ENCODE results near the gene CCDC177. TPM values are rescaled to one million over a fixed set of nuclear protein-coding genes. Genes with fewer than 3 reads are reported as not detected.

Gene CCDC177
- 0.02 to 0.07 TPM (median 0.06 TPM) in 3 of 5 replicates, not detected in the others for total RNA-seq (2022; extraction: Qiagen RNA extraction; ENCODE audit: low read depth)

DNA sequence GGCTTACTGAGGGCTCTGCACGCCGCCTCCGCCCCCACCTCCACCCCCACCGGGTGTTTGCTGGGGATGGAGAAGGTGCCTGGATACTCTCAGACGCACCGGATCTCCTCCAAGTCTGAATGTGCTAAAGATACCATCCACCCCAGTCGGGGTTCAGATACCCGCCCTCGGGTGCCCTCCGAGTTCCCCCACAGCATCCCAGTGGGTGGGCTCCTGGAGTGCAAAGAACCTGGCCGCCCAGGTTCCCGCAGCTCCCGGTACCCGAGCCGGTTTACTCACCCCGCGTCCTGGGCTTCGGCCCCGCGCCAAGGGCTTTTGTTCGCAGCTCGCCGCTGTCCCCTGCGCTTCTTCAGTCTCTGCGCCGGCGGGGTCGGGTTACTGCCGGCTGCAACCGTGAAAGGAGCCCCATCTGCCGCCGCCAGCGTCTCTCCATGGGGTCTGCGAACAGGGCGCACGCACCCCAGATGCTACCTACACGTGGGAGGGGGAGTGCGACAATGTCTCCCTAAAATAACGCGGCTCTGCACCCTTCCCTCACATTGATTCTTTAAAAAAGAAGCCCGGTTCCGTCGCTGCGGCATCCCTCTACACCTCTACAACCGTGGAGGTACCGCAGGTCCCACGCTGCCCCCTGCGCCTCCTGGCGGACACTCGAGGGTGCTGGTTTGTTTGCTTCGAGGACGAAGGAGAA lies at the start of gene CCDC177:
TSS of gene CCDC177 (minus strand) at position 609 of the 691 bp plus-strand sequence. CDS start 1,249 bp downstream, outside the sequence.

GRCh38 chr14:69611172-69612013 lies 36.7 kb upstream of the CCDC177 start, which contains the start of gene SUSD6:
TSS of gene SUSD6 (plus strand) at chr14:69611596. CDS start at chr14:69658593, 46,997 bp downstream.

Other genes with a start within 250 kb of the CCDC177 start
- 327 to 361 TPM (median 329 TPM) in 5 replicates for gene ERH, start 176.6 kb downstream of the CCDC177 start, total RNA-seq (2022; extraction: Qiagen RNA extraction; ENCODE audit: low read depth)
- gene SLC39A9, start 176.2 kb downstream of the CCDC177 start, total RNA-seq (2022; extraction: Qiagen RNA extraction; ENCODE audit: low read depth) = 35.5 to 45.8 TPM (median 42.5 TPM) in 5 replicates
- 0.03 to 0.07 TPM (median 0.03 TPM) in 3 of 5 replicates, not detected in the others for gene PLEKHD1, start 90.1 kb downstream of the CCDC177 start, total RNA-seq (2022; extraction: Qiagen RNA extraction; ENCODE audit: low read depth)
- 6.0 to 7.0 TPM (median 6.7 TPM) in 5 replicates for gene SUSD6, start 36.7 kb upstream of the CCDC177 start, total RNA-seq (2022; extraction: Qiagen RNA extraction; ENCODE audit: low read depth)
- 215 to 299 TPM (median 222 TPM) in 5 replicates for gene SRSF5, start 192.3 kb upstream of the CCDC177 start, total RNA-seq (2022; extraction: Qiagen RNA extraction; ENCODE audit: low read depth)
- not detected in 5 replicates for gene SLC10A1, start 222.4 kb upstream of the CCDC177 start, total RNA-seq (2022; extraction: Qiagen RNA extraction; ENCODE audit: low read depth)